Measurements from ENCODE around the gene TMEM132D.

GRCh38 chr12:129393357-129393937 lies 510.4 kb downstream of the TMEM132D start:
- TF ChIP-seq POLR2A (IDR thresholded peaks at IDR 0.05) (no peak), CTCF (IDR thresholded peaks at IDR 0.05) (no peak)

Data from gastroesophageal sphincter (tissue), 3 donors.